Gastrocnemius medialis (tissue), 4 donors: ENCODE measurements around the gene RPL13.

Experiments
- POLR2A ChIP-seq, 2 donors: fragments of 450-650 bp; IDR thresholded peaks; one replicate each; pipeline ENCODE4 v1.6.1; 2017; ENCODE audit warnings: antibody characterized with exemption in 2 of 2, mild to moderate bottlenecking in 2 of 2, moderate library complexity in 2 of 2
- TF ChIP-seq, protein P1 (sequence below), 5 experiments: fragments of 450-650 bp in 3 of 5; fragments of 200-600 bp in 2 of 5; sonication (generic) in 2 of 5; IDR thresholded peaks in 4 of 5; conservative IDR thresholded peaks in 1 of 5; 1 replicate in 4 of 5; 2 replicates in 1 of 5; pipeline ENCODE4 v1.5.1; 2016 to 2019; ENCODE audit warnings: antibody characterized with exemption in 5 of 5, mild to moderate bottlenecking in 3 of 5, moderate library complexity in 3 of 5

DNA sequence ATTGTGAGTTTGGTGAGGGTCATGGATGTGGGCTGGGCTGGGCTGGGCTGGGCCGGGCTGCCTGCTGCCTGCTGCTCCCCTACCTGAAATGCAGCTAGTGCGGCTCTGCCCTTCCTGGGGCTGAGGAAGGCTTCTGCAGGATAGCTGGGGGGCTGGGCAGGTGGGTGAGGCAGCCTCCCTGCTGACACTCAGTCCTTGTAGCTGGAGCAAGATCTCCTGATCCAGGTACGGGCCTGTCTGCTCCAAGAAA lies 4.7 kb downstream of the RPL13 start:
- TF ChIP-seq, protein P1, sequence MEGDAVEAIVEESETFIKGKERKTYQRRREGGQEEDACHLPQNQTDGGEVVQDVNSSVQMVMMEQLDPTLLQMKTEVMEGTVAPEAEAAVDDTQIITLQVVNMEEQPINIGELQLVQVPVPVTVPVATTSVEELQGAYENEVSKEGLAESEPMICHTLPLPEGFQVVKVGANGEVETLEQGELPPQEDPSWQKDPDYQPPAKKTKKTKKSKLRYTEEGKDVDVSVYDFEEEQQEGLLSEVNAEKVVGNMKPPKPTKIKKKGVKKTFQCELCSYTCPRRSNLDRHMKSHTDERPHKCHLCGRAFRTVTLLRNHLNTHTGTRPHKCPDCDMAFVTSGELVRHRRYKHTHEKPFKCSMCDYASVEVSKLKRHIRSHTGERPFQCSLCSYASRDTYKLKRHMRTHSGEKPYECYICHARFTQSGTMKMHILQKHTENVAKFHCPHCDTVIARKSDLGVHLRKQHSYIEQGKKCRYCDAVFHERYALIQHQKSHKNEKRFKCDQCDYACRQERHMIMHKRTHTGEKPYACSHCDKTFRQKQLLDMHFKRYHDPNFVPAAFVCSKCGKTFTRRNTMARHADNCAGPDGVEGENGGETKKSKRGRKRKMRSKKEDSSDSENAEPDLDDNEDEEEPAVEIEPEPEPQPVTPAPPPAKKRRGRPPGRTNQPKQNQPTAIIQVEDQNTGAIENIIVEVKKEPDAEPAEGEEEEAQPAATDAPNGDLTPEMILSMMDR (IDR thresholded peaks at IDR 0.05 in 4 of 5, conservative IDR thresholded peaks at IDR 0.05 in 1 of 5) = no peak
- TF ChIP-seq POLR2A (IDR thresholded peaks at IDR 0.05) = no peak
